PC-3 (cell line): ENCODE results near the gene ELMOD1. TPM values are rescaled to one million over a fixed set of nuclear protein-coding genes. Genes with fewer than 3 reads are reported as not detected.

Experiments used
- ATAC-seq: fragments of 200-7000 bp; cut with Tn5 transposase; 2 replicates; pipeline ENCODE4 v1.9.1; 2020; ENCODE audit warnings: mild to moderate bottlenecking, moderate library complexity
- BruUV-seq: library from RNA; stranded (reverse); fragments of 400-500 nt; replicated peaks from 2 replicates; lab custom pipeline; 2021; lab: Mats Ljungman, UMichigan
- CTCF ChIA-PET: fragments of 300-600 bp; sonication (Branson Sonifier 250); formaldehyde crosslinking; loops from one replicate; lab custom pipeline; 2022; ENCODE audit warnings: antibody characterized with exemption; lab: Charles Lee
- POLR2A ChIA-PET: fragments of 300-600 bp; sonication (Branson Sonifier 250); formaldehyde crosslinking; loops from one replicate; lab custom pipeline; 2022; ENCODE audit warnings: antibody characterized with exemption; ENCODE audit not compliant: unreplicated experiment; lab: Charles Lee
- DNase-seq: peaks from one replicate; pipeline ENCODE4 v3.0.0-alpha.2; 2015
- H2AFZ ChIP-seq: fragments of 300-600 bp; sonication (generic); 2 replicates; pipeline ENCODE4 v1.6.0; 2016; ENCODE audit warnings: antibody characterized with exemption, low read length
- H3F3A ChIP-seq: fragments of 300-600 bp; sonication (generic); one replicate; pipeline ENCODE4 v1.6.0; 2017; ENCODE audit warnings: antibody characterized with exemption, low read length, control low read depth, mild to moderate bottlenecking; ENCODE audit not compliant: unreplicated experiment
- H3K27ac ChIP-seq: fragments of 300-600 bp; sonication (generic); 2 replicates; pipeline ENCODE4 v1.5.1; 2016; ENCODE audit warnings: mild to moderate bottlenecking, low read length
- H3K27me3 ChIP-seq: fragments of 300-600 bp; sonication (generic); 2 replicates; pipeline ENCODE4 v1.6.1; 2016; ENCODE audit warnings: low read length, mixed read lengths
- H3K36me3 ChIP-seq: fragments of 300-600 bp; sonication (generic); 2 replicates; pipeline ENCODE4 v1.6.1; 2016; ENCODE audit warnings: low read depth, mixed run types, low read length, mixed read lengths
- H3K4me1 ChIP-seq: fragments of 300-600 bp; sonication (generic); 2 replicates; pipeline ENCODE4 v1.5.1; 2016; ENCODE audit warnings: low read length; ENCODE audit not compliant: insufficient read depth
- H3K4me2 ChIP-seq: fragments of 300-600 bp; sonication (generic); 2 replicates; pipeline ENCODE4 v1.6.0; 2016; ENCODE audit warnings: low read length
- H3K4me3 ChIP-seq: fragments of 300-600 bp; sonication (generic); 2 replicates; pipeline ENCODE4 v1.5.1; 2016; ENCODE audit warnings: mild to moderate bottlenecking, low read length, mixed read lengths
- H3K79me2 ChIP-seq: fragments of 300-600 bp; sonication (generic); 2 replicates; pipeline ENCODE4 v1.6.1; 2017; ENCODE audit warnings: low read length, mixed read lengths
- H3K9ac ChIP-seq: fragments of 300-600 bp; sonication (generic); 2 replicates; pipeline ENCODE4 v1.6.0; 2016; ENCODE audit warnings: mild to moderate bottlenecking, low read length
- H3K9me2 ChIP-seq: fragments of 300-600 bp; sonication (generic); replicated peaks from 2 replicates; pipeline ENCODE4 v1.6.1; 2016; ENCODE audit warnings: mixed run types, low read length, mixed read lengths
- H3K9me3 ChIP-seq: fragments of 300-600 bp; sonication (generic); 2 replicates; pipeline ENCODE4 v1.6.1; 2016; ENCODE audit warnings: low read length, mixed read lengths
- H4K20me1 ChIP-seq: fragments of 300-600 bp; sonication (generic); 2 replicates; pipeline ENCODE4 v1.6.1; 2016; ENCODE audit warnings: low read length, mixed read lengths
- CTCF ChIP-seq: fragments of 300-600 bp; sonication (generic); conservative IDR thresholded peaks from 2 replicates; pipeline ENCODE4 v1.5.1; 2017; ENCODE audit warnings: antibody characterized with exemption, low read depth, mild to moderate bottlenecking, low read length
- EZH2 ChIP-seq: fragments of 300-600 bp; sonication (generic); IDR thresholded peaks from one replicate; pipeline ENCODE4 v1.6.1; 2017; ENCODE audit warnings: antibody characterized with exemption, mild to moderate bottlenecking, low read length; ENCODE audit not compliant: unreplicated experiment
- EZH2phosphoT487 ChIP-seq: fragments of 300-600 bp; sonication (generic); IDR thresholded peaks from 2 replicates; pipeline ENCODE4 v1.6.1; 2018; ENCODE audit warnings: mild to moderate bottlenecking, antibody characterized with exemption, low read length, borderline replicate concordance
- intact Hi-C: fragments of 100-400 bp; cut with micrococcal nuclease; formaldehyde crosslinking; loops from 2 replicates; pipeline ENCODE4 v1.9.0; 2023
- total RNA-seq: library from RNA; depleted of rRNA; stranded (reverse); fragments of >200 nt; gene quantifications from 2 replicates; pipeline ENCODE4 v1.2.3, GENCODE V29; 2014

The ELMOD1 gene
- total RNA-seq, 1 experiment from 2014 or later, result not detected

- intact Hi-C loops, result no loop called here
- Histone ChIP-seq H3K9ac (no peak overlapping the region), H3K9me2 (no peaks in the 10 kb centered on the region), H3K4me2 (no peak overlapping the region), H3K27me3 (no peaks in the 10 kb centered on the region), H3K4me1 (peaks cover 20% of the 10 kb centered on the region), H3K27ac (no peak overlapping the region), H3K9me3 (no peaks in the 10 kb centered on the region), H3F3A (peaks cover 7% of the 10 kb centered on the region), H2AFZ (no peak overlapping the region), H3K79me2 (no peaks in the 10 kb centered on the region), H3K36me3 (no peaks in the 10 kb centered on the region), H3K4me3 (no peak overlapping the region), H4K20me1 (no peaks in the 10 kb centered on the region)
- POLR2A ChIA-PET, result interaction anchor here (0.6 kb wide), 1 partner anchor 276 kb away, joined by 3 read pairs; no protein-coding TSS in a partner anchor
- no peak for ATAC-seq
- CTCF ChIA-PET, result no interaction called here
- no TSS peak for BruUV-seq
- TF ChIP-seq EZH2phosphoT487, result no peak
- no peak for TF ChIP-seq EZH2
- no peak for TF ChIP-seq CTCF
- no peak for DNase-seq
Measured at GRCh38 chr11:107697291-107697690, 106.3 kb downstream of the ELMOD1 start.

DNA sequence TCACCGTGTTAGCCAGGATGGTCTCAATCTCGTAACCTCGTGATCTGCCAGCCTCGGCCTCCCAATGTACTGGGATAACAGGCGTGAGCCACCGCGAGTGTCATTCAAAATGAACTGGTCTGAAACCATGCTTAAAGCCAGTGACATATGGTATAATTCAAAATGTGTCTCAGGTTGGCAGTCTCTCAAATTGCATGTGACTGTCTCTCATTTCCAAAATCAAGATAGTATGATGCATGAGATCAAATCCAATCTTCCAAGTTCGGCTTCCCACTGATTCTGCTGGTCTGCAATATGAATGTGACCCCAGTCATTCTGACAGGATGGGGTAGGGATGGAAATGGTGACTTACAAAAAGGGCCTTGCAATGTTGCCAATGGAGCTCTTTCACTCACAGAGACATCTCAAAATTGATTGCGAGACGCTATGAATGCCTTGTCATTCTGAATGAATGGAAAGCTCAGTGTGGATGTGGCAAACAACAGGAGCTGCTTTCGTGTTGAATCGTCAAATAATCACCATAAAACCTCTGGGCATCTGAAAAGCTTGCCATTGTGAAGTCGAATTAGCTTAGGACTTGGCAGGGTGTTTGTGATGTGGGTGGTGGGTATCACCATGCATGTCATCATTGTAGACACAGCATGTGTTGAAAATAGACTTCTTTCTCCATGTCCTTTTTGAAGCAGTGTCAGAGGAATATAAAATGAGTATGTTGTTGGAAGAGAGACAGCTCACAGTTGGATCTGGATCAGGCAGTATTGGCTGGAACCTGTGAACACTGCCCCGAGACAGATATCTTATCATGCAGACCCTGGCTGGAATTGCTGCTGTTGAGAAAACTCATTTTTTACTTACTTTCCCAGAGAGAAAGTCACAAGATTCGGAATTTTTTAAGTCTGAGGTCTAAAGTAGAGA, 108.7 kb downstream of the ELMOD1 start:
- no peak overlapping the region for H2AFZ ChIP-seq
- 0 out of 2 replicates have a peak, but pooled peaks cover 3% of the 10 kb centered on the region for H3K9me2 ChIP-seq
- H4K20me1 ChIP-seq, result no peaks in the 10 kb centered on the region
- H3K4me3 ChIP-seq, result no peak overlapping the region
- intact Hi-C loops, result no loop called here
- no peak overlapping the region for H3K9ac ChIP-seq
- no peaks in the 10 kb centered on the region for H3K79me2 ChIP-seq
- H3K9me3 ChIP-seq, result no peaks in the 10 kb centered on the region
- no peak for ATAC-seq
- POLR2A ChIA-PET, result no interaction called here
- H3K36me3 ChIP-seq, result no peaks in the 10 kb centered on the region
- H3K27me3 ChIP-seq, result no peaks in the 10 kb centered on the region
- BruUV-seq, result no TSS peak
- no peak overlapping the region for H3K27ac ChIP-seq
- peaks cover 7% of the 10 kb centered on the region for H3F3A ChIP-seq
- no peak for TF ChIP-seq EZH2phosphoT487
- TF ChIP-seq CTCF, result no peak
- TF ChIP-seq EZH2, result no peak
- no peak overlapping the region for H3K4me2 ChIP-seq
- H3K4me1 ChIP-seq, result peaks cover 37% of the 10 kb centered on the region
- DNase-seq, result no peak
- CTCF ChIA-PET, result no interaction called here

DNA sequence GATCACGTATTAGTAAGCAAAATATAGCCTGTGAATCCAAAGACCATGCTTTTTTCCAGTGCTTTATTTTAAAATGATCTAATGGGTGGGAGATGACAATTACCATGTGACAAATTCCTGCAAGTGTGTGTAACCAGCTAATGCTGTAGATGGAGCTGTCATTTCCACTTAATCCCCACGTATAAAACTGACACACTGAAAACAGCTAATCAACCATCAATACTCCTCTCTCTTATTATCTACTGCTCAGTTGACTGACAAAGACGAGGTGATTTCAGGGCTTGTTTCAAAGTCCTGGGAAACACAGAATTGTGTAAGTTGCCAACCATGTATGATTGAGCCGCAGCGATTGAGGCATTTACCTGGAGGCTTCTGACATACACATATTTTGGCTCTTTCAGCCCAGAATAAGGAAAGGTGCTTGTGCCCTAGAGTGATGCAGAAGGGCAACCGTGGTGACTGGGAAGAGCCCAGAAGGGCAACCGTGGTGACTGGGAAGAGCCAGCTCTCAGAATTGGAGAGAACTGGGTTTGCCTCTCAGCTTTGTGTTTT, 111.2 kb downstream of the ELMOD1 start:
- no TSS peak for BruUV-seq
- H3K9me3 ChIP-seq, result no peaks in the 10 kb centered on the region
- TF ChIP-seq EZH2, result no peak
- no peak for TF ChIP-seq CTCF
- no peak for TF ChIP-seq EZH2phosphoT487
- H3K9me2 ChIP-seq, result 0 out of 2 replicates have a peak, but pooled peaks cover 3% of the 10 kb centered on the region
- H2AFZ ChIP-seq, result no peak overlapping the region
- H3K4me1 ChIP-seq, result peaks cover 32% of the 10 kb centered on the region
- H3F3A ChIP-seq, result peaks cover 5% of the 10 kb centered on the region
- ATAC-seq (no peak), DNase-seq (no peak)
- POLR2A ChIA-PET, result no interaction called here
- no peaks in the 10 kb centered on the region for H4K20me1 ChIP-seq
- H3K4me2 ChIP-seq, result peak overlapping the region; percentile 5; the same call in 1 of the 2 replicates
- CTCF ChIA-PET, result no interaction called here
- no peaks in the 10 kb centered on the region for H3K36me3 ChIP-seq
- no peaks in the 10 kb centered on the region for H3K79me2 ChIP-seq
- no peaks in the 10 kb centered on the region for H3K27me3 ChIP-seq
- H3K4me3 ChIP-seq, result no peak overlapping the region
- intact Hi-C loops, result no loop called here
- H3K9ac ChIP-seq, result no peak overlapping the region
- no peak overlapping the region for H3K27ac ChIP-seq
